Cerebellar cortex (tissue), 1 donor: Measurements from ENCODE around the gene DOK1.

ENCODE experiments used
- DNase-seq: peaks from one replicate; pipeline ENCODE4 v3.0.0-alpha.2; 2015; ENCODE audit warnings: low spot score

Gene DOK1

DNA sequence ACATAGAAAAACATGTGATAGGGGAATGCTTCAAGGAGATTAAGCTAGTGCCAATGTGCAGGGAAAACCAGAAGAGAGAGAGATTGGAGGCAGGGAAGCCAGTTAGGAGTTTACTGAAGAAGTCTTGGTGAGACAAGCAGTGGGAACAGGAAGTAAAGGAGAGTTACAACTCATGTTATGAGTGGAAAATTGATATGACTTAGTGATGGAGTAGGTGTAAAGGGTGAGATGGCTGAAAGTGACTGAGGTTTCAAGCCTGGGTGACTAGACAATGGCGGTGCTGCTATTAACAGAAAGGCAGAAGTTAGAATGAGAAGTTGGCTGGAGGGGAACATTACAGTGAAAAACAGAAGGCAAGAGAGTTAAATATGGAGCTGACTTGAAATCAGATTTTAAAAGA lies 16.5 kb downstream of the DOK1 start:
- no peak for DNase-seq

DNA sequence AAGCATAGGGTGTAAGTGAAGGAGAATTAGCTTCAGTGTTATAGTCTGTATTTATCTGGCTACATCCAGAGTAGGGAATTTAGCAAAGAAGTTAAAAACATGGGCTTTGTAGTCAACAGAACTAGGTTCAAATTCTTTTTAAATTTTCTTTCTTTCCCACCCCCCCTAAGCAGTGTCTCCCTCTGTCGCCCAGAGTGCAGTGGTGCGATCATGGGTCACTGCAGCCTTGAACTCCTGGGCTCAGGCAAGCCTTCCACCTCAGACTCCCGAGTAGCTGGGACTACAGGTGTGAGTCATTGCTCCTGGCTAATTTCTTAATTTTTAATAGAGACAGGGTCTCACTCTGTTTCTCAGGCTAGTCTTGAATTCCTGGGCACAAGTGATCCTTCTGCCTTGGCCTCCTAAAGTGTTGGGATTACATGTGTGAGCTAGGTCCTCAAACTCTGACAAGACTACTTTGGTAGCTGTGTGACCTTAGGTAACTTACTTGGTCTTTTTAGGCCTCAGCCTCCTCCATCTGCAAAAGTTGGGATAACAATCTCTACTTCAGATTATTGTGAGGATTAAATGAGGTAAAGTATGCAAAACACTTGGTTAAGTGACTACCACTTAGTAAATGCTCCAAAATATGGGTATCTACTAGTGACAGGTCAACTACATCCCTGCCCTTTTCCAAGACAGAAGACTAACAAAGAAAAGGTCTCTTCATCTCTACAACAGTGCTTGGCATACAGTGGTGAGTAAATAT lies 17.8 kb downstream of the DOK1 start:
- DNase-seq, result no peak

DNA sequence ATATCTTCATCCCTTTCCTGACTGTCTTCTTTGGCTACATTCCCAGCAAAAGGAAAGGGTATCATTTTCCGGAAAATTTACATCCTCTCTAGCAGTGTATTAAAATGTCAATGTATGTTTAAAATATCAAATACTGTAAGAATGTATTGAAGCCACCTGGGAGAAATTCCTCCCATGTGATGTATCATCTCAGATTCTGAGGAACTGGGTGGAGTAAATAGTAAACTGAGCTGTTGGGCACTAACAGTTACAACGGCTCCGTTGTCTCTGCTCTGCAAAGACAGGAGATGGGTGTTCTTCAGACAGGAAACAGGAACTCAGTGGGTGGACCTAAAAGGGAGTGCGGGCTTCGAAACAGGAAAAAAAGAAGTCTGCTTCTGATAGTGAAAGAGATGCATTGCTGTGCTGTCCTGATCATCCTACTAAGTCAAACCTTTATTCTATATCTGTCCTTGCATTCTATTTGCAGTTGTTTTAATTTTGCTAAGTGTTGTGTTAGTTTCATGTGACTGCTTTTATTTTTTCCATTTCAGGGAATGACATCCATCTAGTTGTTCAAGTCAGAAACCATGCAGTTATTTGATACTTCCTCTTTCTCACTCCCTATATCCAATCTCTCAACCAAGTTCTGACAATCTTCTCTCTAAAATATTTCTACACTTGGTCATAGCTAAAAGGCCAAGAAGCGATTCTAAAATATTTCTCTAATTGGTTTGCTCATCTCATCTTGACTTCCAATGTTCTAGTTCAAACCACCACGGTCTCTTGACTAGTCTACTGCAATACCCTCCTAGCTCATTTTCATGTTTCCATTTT lies 19.4 kb downstream of the DOK1 start:
- DNase-seq, result no peak

DNA sequence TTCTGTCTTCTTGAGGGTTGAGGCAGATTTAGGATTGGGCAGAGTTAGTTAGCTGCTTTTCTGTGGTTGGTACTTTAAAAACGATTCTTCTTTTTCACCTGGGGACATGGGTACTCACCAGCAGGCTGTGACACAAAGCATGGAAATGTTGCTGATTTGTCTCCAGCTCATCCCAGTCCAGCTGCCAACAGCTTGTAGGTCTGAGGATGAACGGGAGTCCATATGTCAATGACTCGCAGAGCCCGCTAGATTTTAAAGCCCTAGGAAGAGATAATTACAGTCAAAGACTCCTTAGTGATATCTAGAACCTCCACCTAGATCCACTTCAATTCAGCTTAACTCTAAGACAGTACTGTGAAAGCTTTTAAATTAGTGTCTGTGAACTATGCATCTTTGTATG lies 20.8 kb downstream of the DOK1 start:
- DNase-seq, result no peak

DNA sequence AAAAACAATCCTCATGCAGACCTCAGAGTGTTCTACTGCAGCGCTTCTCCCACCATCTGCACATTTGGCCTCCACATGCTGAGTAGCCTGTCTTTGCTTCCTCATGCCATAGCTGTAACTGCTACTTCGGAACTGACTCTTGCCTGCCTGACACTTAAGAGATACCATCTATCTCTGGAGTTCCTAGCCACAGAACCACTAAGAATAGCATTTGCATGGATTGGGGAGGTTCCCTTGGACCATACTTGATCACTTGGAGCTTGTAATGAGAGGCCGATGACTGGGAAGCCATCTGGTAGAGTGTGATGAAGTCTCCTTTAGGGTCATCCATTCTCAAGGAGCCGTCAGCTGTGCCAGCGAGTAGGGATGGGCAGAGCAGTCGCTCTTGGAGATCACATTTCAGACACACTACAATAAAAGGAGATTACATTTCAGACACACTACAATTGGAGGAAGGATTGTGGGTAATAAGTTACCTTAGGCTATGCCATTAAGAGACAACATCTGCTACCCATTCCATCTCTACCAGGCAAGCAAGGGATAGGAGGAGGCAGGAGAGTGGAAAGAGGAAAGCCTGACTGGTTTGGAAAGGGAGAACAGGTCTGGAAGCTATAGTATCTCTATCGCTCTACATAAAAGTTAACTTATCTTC lies 21.8 kb downstream of the DOK1 start:
- no peak for DNase-seq

DNA sequence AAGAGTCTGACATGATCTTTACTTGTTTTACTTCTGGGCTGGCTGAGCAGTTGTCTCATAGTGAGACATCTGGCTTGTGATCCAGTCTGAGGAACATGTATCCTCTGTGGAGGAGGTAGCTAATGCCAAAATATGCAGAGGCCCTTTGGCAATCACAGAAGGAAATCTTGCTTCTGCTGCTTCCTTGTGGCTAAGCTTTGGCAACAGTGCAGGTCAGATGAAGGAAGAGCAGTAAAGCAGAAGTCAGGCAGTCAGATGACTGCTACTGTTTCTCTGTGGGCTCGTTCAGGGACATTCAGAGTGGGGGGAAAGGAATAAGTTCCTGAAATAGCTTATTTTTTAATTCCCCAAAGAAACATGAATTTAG lies 22.3 kb downstream of the DOK1 start:
- no peak for DNase-seq

DNA sequence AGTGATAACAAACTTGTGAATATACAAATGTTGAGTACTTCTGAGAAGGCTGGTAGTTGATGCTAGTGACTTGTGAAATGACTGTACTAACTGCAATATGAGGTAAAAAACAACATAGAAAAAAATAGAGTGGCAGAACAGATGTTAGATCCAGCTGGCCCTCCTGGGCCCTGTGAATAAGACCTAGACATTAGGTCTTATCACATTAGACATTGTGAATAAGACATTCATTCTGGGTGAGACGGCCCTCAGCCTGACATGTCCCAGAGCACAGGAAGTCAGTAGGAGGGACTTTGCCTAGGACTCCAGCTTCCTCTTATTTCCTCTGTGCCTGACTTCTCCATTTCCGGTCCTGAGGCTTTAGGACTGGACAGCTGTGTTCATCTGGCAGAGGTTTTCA lies 22.9 kb downstream of the DOK1 start:
- no peak for DNase-seq

DNA sequence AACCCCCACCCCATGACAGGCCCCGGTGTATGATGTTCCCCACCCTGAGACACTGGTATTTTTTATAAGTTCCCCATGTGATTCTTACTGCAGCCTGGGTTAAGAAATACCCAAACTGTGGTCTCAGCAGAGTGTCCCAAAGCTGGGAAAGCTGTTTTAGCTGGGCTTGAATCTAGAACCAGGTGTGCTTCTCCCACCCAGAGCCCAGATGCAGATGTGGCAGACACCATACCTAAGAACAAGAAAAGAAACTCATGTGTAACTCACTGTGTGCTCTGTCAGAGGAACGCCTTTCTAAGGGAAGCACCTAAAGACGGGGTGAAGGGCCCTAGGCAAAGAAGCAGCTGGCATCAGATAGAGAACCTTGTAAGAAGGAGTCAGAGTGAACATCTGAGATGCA lies 23.9 kb downstream of the DOK1 start:
- DNase-seq, result no peak

DNA sequence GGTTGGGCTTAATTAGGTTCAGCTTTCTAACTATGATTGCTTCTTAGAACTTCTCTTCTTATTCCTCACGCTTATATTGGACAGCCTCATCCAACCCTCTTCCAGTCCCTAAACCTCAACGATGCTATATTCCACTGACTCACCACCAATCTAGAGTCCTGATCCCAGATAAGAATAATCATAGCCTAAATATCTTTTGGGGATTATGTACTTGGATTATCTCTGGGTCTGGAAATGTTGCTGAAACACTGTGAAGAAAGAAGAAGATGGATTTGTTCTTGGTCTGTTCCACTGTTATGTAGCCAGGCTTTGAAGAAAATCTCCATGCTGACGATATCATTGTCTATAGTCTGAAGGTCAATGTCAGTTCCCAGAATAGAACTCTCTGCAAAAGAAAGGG lies 26.9 kb downstream of the DOK1 start:
- no peak for DNase-seq

DNA sequence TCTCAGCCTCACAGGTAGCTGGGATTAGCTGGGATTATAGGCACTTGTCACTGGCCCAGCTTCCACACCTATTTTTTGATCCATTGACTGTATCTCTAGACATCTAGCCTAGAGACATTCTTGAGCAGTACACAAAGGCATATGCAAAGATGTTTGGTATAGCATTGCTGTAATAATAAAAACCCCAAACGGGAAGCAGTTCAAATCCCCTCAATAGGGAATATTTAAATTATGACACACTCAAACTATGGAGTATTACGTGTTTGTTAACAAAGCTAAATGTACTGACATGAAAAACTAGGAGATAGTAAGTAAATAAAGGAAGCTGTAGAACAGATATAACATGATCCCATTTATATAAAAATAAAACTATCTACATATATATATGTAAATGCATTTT lies 27.7 kb downstream of the DOK1 start:
- DNase-seq, result no peak

DNA sequence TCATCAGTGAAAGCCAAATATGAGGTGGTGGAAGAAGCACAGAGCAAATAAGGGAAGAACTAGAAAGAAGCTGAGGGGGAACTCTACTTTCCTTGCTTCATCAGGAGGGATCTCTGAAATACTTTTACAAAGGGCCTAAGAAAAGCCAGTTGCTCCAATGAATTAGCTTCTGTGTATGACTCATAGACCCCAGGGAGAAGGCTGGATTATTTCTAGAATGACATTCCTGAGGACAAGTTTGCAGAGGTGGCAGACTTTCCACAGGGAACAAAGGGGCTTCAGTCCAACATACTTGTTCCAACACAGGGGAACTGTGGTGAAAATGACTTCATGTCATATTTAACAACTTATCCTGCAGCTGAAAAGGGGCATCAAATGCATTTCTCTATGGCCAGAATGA lies 29.0 kb downstream of the DOK1 start:
- no peak for DNase-seq

DNA sequence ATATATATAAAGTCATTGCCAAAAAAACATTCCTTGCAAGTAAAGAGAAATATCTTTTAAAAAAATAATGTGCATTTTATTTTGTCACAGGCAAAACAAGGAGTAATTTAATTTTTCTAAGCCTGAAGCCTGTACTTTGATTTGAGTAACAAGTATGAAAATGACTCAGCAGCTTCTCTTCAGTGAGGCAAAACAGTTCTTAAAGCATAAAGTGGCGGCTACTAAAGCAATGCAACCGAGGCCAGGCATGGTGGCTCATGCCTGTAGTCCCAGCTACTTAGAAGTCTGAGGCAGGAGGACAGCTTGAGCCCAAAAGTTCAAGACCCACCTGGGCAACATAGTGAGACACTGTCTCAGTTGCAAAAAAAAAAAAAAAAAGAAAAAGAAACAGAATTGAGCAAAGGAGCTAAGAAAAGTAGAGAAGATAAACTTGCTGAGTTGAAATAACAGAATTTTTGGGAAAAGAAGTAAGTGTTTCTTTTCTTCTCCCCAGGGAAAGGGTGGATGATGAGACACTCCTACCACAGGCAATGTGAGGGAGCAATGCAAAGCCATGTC lies 29.6 kb downstream of the DOK1 start:
- no peak for DNase-seq

DNA sequence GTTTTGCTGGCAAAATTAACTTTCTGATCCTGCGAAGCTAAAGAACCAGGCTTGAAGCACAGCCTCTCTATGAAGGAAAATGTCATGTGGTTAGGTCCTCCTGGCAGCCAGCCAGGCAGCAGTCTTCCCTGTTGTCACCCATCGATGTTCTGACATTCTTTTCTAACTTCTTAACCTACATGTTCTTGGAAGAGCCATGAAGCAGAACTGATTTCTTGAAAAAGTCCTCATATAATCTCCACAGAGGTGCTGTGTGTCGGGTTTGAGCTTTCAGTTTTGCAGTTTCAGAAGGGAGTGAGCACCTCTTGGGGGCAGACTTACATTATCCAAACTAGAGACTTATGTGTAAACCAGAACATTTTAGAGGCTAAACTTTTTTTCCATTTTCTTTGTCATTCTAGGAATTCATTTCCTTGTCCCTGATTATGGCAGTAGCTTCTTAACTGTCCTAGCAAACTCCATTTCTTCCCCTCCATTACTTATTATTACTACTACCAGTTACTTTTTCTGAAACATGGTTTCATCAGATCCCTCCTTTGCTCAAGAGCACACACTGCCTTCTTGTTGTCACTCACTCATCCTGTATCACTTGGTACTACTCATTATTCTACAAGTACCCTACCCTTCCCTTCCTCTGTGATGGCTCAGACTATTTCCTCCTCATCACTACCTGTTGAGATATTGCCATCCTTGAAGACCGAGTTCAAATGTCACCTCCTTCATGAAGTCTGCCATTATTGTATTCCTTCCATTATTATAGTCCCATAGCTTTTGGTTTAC lies 31.1 kb downstream of the DOK1 start:
- peak; percentile 16 for DNase-seq

DNA sequence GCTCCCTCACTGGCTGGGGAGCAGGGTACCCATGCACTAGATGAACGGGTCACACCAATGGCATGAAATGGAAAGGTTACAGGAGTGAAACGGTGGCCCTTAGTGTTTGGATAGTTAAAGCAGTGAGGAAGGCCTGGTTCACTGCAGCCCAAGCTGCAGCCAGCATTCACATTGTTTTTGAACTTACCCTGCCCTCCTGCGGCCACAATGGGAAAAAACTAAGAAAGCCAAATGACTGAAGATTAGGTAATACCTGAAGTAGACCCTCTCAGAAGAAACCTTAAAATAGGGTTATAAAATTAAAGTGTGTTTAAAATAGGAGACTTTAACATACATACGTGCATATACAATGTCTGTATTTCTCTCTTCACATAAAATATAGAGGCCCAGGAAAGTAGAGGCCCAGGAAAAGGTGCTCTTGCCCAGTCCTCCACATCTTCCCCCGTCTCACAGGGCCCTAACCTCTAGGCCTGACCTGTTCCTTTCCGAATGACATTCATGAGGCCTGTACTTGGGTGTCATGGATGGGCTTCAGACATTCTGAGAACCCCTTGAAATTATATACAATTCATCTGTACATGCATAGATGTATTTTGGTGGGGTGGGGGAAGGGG lies 33.3 kb downstream of the DOK1 start:
- peak; percentile 76 for DNase-seq

DNA sequence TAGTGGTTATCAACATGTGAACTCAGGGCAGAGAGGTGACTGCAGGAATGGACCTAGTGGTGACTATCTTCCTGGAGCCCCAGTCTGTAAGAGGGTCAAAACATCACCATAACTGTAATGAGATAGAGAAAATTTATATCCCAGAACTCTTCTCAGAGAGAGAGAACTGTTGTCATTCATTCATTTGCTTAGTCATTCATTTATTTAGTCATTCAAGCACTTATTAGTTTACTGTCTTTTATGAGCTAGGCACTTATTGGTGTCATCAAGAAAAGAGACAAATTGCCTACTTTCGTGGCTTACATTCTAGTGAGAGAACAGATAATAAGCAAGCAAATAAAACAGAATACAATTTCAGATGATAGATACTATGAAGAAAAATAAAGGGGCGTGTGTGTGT lies 34.1 kb downstream of the DOK1 start:
- DNase-seq, result no peak

DNA sequence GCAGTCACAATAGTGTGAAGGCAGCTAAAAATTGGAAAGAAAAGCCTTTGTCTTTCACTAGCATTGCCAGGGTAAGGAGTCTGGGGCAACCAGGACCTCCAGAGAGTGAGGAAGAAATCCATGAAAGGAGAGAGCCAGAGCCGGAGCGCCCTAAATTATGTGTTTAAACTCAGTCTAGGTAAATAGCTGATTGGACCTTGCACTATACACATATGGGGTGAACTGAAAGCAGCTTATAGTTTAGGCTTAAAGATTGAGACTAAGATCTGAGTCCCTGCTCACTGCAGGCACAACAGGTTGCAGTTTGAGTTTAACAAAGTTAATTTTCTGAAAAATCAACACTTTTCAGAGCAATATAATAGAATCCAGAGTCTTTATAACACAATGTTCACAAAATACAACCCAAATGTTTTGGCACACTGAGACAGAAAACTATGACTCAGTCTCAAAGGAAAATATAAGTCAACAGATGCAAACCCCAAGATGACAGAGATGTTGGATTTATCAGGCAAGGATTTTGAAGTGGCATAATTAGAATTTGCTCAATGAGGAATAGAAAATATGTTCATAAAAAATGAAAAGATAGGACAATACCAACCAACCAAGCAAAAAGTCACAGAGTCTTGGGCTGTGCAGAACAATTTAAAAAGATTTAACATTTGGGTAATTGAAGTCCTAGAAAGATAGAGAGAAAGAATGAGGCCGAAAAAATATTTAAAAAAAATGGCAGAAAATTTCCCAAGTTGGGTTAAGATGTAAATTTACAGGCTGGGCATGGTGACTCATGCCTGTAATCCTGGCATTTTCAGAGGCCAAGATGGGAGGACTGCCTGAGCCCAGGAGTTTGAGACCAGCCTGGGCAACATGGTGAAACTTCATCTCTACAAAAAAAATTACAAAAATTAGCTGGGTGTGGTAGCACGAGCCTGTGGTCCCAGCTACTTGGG lies 39.6 kb downstream of the DOK1 start:
- DNase-seq, result no peak

DNA sequence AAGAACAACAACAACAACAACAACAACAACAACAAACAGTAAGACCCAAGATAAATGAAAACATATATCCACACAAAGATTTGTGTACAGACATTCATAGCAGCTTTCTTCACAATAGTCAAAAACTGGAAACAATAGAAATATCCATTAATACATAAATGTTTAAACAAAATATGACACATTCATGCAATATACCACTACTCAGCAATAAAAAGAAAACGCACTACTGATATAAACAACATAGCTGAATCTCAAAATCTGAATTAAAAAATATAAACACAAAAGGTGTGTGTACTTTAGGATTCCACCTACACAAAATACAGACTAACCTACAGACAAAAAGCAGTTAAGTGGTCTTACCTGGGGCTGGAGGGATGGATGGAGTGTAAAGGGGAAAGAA lies 42.1 kb downstream of the DOK1 start:
- DNase-seq, result no peak

DNA sequence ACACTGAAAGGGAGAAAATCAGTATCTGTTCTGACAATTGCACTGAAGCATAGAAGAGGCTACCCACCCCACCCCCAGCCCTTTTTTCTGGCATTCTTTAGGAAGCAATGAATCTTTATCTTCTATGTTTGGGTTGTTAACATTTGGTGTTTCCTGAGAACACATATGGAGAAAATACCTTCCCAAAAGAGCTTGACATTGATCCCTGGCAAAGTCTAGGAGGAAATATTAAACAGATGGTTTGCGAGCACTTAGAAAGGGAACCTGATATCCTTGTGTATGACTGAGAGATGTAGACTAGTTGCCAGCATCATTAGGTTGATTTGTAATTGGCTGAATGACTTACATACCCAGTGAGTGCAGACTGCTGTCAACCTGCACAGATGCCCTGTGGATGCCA lies 42.9 kb downstream of the DOK1 start:
- DNase-seq, result no peak

DNA sequence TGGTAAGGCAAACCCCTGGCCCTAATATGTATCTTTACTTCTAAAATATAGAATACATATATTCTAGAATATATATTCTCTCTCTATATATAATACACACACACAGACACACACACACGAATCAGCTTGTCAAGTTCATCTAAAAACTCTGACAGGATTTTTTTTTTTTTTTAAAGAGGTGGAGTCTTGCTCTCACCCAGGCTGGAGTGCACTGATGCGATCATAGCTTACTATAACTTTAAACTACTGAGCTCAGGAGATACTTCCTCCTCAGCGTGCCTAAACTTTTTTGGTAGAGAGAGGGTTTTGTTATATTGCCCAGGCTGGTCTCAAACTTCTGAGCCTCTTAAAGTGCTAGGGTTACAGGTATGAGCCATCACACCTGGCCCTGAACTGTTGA lies 45.2 kb downstream of the DOK1 start:
- no peak for DNase-seq

DNA sequence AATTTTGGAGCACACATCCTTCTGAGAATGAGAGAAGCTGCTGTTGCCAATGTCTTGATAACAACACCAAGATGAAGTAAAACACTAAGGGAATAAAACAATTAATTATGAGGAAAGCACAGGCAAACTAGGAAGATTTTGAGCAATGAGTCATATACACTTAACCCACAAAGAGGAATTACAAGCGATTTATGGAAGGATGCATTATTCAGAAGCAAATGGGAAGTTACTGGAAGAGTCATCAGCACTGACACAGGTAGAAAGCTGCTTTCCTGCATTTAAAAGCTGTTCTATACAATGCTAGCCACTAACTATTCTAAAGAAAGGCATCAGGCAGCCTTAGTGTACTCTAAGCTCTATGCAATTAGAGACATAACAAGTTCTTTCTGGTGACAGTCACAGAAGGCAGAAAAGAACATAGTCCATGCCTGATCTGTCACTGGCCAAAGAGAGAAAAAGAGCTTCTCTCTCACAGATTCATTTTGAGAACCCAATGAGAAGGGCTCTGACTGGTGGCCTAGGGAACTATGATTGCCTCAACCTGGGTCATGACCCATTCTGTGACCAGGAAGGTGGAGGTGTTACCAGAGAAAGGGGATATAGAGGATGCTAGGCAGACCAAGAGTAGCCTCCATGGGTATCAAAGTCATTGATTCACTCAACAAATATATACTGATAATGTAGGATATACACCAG lies 48.2 kb downstream of the DOK1 start:
- no peak for DNase-seq
